T-helper 1 cell treated with Interleukin-12 subunit alpha and Interleukin-12 subunit beta and Interleukin-4 antibody, amounts not matched to agents 30 μg/mL and 1 μg/mL, for 36 hours (primary cell): Measurements from ENCODE around the gene DUSP6.
"Not testable (repeated sequence)": the region's sequence is repeated elsewhere in the genome, so short reads cannot be mapped to it uniquely, and the experiment has no call there.

Experiments
- H3K27ac Mint-ChIP-seq: one replicate; pipeline ENCODE4 v1.8.0; 2021; ENCODE audit warnings: mild to moderate bottlenecking, mixed read lengths
- H3K27me3 Mint-ChIP-seq: one replicate; pipeline ENCODE4 v1.8.0; 2021; ENCODE audit warnings: low read depth, mixed read lengths
- H3K36me3 Mint-ChIP-seq: one replicate; pipeline ENCODE4 v1.8.0; 2021; ENCODE audit warnings: low read depth, mixed read lengths
- H3K4me1 Mint-ChIP-seq: one replicate; pipeline ENCODE4 v1.8.0; 2021; ENCODE audit warnings: low read depth, mixed read lengths
- H3K4me3 Mint-ChIP-seq: one replicate; pipeline ENCODE4 v1.8.0; 2021; ENCODE audit warnings: mild to moderate bottlenecking, moderate library complexity, mixed read lengths
- H3K9me3 Mint-ChIP-seq: one replicate; pipeline ENCODE4 v1.8.0; 2021; ENCODE audit warnings: mixed read lengths

DUSP6 gene

DNA sequence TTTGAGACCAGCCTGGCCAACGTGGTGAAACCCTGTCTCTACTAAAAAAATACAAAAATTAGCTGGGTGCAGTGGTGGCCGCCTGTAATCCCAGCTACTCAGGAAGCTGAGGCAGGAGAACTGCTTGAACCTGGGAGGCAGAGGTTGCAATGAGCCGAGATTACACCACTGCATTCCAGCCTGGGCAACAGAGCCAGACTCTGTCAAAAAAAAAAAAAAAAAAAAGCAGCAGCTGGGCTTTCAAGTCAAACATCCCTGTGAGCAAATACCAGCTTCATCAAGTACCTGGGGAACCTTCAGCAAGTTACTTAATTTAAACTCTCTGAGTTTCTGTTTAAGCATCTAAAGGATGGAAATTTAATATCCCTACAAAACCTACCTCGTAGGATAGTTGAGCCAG is 15.2 kb downstream of the DUSP6 start:
- peaks cover 28% of the 10 kb centered on the region for H3K4me1 Mint-ChIP-seq
- not testable (repeated sequence) for H3K9me3 Mint-ChIP-seq, H3K36me3 Mint-ChIP-seq

DNA sequence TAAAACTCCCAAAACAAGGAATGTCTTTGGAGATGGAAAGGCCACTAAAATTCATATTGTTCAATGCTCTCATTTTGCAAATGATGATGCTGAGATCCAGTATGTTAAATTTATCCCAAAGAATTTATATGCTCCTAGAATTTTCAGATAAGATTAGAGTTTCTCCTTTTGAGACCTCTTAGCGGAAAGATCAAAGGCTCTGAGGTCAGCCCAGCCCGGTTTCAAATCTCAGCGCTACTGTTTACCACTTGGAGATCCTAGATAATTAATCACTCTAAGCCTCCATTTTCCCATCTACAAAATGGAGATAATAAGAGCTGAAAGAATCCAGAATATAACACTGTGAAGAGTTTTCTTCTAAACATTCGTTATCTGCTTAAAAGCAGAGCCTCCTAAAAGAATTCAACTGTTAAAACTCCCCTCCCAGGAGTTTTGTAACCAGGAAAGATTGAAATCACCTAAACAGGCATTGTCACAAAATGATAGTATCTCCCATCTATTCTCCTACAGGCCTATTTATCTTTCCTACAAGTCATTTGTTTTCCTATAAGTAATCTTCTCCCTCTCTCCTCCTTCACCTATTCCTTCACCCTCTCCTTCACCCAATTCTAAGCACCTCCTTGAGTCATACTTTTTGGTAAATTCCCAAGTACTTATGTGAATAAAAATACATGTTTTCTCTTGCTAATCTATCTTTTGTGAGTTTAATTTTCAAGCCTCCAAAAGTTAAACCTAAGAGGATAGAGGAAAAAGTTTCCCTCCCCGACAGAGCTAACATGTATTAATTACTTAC is 16.7 kb downstream of the DUSP6 start:
- H3K4me1 Mint-ChIP-seq: peaks cover 25% of the 10 kb centered on the region

More for the DNA sequence above, 15.2 kb downstream of the DUSP6 start:
- H3K4me3 Mint-ChIP-seq, H3K27ac Mint-ChIP-seq, H3K27me3 Mint-ChIP-seq: not testable (repeated sequence)

DNA sequence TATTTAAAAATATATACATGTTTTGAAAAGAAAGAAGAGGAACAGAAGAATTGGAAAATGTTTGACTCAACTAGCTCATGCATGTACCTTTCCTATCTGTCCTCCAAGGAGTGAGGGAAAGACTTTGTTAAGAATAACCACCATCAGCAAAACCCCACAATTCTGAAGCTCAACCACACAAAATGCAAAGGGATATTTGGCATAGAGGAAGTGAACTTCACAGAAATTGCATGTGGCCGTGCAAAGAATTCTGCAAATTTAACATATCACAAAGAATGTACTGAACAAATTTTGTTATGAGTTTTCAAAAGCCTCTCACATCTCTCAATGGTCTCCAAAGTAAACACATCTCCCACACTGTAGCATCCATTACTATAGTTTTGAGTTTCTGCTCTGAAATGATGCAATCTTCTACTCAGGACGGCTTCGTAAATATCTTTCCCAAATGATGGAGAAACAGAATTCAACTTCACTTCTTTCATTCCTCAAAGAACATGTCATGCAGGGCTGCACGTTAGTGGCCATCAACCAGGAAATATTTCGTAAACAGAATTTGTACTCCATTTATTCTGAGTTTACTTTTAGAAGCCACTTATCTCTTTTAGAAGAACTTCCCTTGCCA is 17.6 kb downstream of the DUSP6 start:
- peak overlapping the region; percentile 8 for H3K27ac Mint-ChIP-seq
- peaks cover 21% of the 10 kb centered on the region for H3K9me3 Mint-ChIP-seq
- peaks cover 17% of the 10 kb centered on the region for H3K36me3 Mint-ChIP-seq
- H3K27me3 Mint-ChIP-seq: no peaks in the 10 kb centered on the region
- H3K4me3 Mint-ChIP-seq: no peak overlapping the region
- H3K4me1 Mint-ChIP-seq: peaks cover 24% of the 10 kb centered on the region

More for the DNA sequence above, 16.7 kb downstream of the DUSP6 start:
- Mint-ChIP-seq H3K9me3 (peaks cover 17% of the 10 kb centered on the region), H3K27ac (no peak overlapping the region), H3K36me3 (peaks cover 15% of the 10 kb centered on the region), H3K27me3 (no peaks in the 10 kb centered on the region), H3K4me3 (no peak overlapping the region)

DNA sequence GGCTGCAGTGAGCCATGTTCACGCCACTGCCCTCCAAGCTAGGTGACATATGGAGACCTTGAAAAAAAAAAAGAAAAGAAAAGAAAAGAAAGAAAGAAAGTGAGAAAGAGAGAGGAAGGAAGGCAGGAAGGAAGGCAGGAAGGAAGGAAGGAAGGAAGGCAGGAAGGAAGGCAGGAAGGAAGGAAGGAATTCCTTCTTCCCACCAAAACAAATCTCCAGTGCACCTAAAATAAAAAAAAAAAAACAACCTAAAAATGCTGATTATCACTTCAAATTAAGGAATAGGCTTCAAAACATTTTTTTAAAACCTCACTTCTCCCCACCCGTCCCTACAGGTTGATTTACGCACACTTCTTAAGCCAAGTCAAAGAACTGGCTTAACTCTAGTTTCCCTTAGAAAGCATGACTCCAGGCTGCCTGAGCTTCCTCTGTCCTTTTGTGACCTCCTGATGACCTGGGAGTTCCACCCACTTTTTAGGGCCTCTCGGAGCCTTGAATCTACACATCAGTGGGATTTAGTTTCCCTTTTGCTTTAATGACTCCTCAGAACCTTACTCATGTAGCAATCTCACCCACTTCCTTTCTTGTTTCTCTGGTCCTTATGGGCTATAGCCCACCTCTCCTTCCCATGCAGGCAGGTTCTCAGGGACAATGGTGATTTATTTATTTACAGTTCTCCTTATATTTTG is 18.6 kb downstream of the DUSP6 start:
- no peaks in the 10 kb centered on the region for H3K27me3 Mint-ChIP-seq
- H3K27ac Mint-ChIP-seq: peak overlapping the region; percentile 64
- H3K4me3 Mint-ChIP-seq: peak overlapping the region; percentile 66
- H3K36me3 Mint-ChIP-seq: peaks cover 16% of the 10 kb centered on the region
- H3K9me3 Mint-ChIP-seq: peaks cover 21% of the 10 kb centered on the region
- H3K4me1 Mint-ChIP-seq: peaks cover 22% of the 10 kb centered on the region

DNA sequence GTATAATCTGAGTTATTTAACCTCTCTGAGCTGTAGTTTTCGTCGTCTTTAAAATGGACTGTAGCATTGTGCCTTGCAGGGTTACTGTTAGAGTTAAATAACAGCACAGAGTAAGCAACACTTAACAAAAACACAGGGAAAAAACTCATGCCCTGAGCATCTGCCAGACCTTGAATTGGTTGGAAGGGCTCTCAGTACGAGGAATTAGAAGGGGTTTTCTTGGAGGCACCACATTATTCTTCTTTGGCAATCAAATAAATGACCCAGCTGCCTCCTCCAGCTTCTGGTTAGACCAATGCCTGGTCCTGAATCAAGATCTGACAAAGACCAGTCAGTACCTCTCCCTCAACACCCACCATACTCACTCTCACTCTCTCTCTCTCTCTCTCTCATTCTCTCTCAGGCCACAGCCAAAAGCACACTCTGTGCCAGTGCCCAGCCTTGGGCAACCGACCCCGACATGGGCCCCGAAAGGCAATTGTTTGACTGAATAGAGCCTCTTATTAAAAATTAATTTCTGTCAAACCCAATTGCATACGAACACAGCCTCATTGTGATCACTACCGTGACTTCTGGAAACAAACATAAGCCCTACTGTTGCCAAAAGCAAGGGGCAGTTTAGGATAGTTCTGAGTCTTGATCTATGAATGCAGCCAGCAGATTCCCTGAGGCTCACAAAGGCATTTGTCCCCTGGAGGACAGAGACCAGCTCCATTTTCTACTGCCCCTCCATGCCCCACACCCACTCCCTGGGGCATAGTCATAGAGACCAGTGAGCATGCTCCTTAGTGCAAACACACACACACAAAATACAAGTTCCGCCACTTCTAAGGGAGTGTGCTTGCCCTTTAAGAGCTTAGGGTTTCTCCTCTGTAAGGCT is 23.9 kb downstream of the DUSP6 start:
- H3K27me3 Mint-ChIP-seq: no peaks in the 10 kb centered on the region
- H3K27ac Mint-ChIP-seq: no peak overlapping the region
- H3K4me3 Mint-ChIP-seq: no peak overlapping the region
- peaks cover 16% of the 10 kb centered on the region for H3K9me3 Mint-ChIP-seq
- H3K4me1 Mint-ChIP-seq: peaks cover 19% of the 10 kb centered on the region
- peaks cover 10% of the 10 kb centered on the region for H3K36me3 Mint-ChIP-seq

DNA sequence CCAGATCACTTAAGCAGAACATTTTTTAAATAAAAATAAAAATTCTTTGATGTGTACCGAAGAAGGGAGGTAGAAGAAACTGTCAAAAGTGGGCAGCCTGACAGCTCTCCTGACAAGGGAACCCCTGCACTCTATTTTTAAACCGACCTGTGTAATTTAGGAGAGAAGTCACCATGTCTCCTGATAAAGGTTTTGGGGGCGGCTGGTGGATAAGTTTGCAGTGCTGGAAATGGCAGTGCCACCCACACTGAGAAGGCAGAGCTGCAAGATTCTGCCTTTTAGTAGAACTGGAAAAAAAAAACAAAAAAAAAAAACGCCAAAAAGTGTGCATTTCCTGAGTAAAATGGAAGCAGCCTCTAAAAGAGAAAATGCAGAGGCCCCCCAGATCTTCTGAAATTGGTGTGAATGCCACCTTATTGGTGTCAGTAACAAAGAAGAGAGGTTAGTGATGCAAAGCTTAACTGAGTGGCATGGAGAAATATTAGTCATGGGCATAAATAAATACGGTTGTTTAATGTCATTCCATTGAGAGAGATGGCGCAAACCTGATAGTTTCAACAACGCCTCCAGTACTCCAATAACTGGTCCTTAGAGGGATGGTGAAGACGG is 24.7 kb downstream of the DUSP6 start:
- peaks cover 15% of the 10 kb centered on the region for H3K4me1 Mint-ChIP-seq
- no peak overlapping the region for H3K4me3 Mint-ChIP-seq
- H3K36me3 Mint-ChIP-seq: peaks cover 8% of the 10 kb centered on the region
- H3K27ac Mint-ChIP-seq: no peak overlapping the region
- peaks cover 14% of the 10 kb centered on the region for H3K9me3 Mint-ChIP-seq
- H3K27me3 Mint-ChIP-seq: no peaks in the 10 kb centered on the region

DNA sequence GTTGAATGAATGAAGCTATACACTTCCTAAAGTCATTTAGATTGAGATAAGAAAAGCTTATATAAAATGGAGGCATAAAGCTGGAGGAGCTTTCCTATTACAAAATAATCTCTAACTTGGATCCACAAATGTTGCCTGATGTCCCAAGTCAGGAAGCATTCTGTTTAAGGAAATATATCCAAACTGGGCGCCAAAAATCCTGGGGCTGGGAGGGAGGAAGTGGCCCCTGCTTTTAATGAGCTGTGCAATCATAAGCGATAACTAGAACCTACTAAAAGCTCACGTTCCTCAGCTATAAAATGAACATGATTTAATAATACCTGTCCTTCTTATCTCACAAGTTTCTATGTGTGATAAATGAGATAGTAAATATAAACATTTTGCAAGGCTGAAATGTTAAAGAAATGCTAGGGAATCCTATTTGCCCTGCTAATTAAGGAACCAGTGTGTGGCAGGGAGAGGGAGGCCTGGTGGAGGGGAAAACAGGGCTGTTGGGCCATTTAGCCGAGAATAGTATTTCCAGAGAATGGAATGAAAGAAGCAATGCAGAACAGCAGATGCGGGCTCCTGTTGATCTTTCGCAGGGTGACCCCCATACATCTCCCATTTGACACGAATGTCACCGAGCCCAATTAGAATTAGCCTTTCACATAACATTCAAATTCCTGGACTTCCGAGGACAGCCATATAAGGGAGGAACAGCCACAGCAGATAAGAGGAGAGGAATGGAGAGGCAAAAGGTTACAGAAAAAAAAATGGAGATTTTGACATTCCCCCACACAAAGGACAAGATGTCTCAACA is 25.9 kb downstream of the DUSP6 start:
- peaks cover 12% of the 10 kb centered on the region for H3K9me3 Mint-ChIP-seq
- no peaks in the 10 kb centered on the region for H3K27me3 Mint-ChIP-seq
- H3K4me3 Mint-ChIP-seq: no peak overlapping the region
- H3K4me1 Mint-ChIP-seq: peaks cover 14% of the 10 kb centered on the region
- peaks cover 7% of the 10 kb centered on the region for H3K36me3 Mint-ChIP-seq
- H3K27ac Mint-ChIP-seq: no peak overlapping the region

DNA sequence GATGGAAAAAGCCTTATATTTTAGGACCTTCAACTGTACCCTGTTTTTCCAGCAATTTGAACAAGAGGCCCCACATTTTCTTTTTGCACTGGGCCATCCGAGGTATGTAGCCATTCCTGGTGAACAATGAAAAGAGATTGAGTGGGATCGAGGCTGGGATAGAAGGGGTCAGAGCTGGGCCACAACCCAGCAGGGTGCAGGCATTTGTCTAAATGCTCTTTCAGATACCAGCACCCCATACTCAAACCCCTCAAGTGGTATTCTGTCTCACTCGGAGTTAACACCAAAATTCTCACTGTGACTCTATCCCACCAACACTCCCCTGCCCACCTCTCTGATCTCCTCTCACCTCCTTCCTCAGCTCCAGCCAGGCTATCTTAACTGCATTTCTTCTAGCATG is 26.8 kb downstream of the DUSP6 start:
- Mint-ChIP-seq H3K27ac (no peak overlapping the region), H3K27me3 (no peaks in the 10 kb centered on the region), H3K4me3 (no peak overlapping the region), H3K4me1 (peaks cover 14% of the 10 kb centered on the region), H3K9me3 (peaks cover 2% of the 10 kb centered on the region), H3K36me3 (peaks cover under 1% of the 10 kb centered on the region)

DNA sequence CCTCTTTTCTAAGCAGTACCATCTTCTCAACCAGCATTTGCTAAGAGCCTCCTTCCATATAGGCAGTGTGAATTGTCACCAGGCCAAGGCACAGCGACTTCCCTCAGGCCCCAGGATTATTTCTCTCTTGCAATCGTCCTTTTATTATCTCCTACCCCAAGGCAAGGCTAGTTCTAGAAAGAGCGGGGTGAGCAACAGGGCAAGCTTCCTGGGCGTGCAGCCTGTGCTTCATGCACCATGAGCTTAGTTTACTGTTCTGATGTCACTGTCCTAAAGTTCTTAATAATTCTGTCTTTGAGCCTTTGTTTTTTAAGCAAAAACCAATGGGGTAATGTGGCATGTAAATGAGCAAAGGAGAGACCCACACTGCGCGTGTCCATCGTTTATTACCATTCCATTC is 27.9 kb downstream of the DUSP6 start:
- no peak overlapping the region for H3K4me3 Mint-ChIP-seq
- H3K27me3 Mint-ChIP-seq: no peaks in the 10 kb centered on the region
- no peak overlapping the region for H3K27ac Mint-ChIP-seq
- H3K4me1 Mint-ChIP-seq: peaks cover 14% of the 10 kb centered on the region
- no peaks in the 10 kb centered on the region for H3K36me3 Mint-ChIP-seq
- no peaks in the 10 kb centered on the region for H3K9me3 Mint-ChIP-seq

DNA sequence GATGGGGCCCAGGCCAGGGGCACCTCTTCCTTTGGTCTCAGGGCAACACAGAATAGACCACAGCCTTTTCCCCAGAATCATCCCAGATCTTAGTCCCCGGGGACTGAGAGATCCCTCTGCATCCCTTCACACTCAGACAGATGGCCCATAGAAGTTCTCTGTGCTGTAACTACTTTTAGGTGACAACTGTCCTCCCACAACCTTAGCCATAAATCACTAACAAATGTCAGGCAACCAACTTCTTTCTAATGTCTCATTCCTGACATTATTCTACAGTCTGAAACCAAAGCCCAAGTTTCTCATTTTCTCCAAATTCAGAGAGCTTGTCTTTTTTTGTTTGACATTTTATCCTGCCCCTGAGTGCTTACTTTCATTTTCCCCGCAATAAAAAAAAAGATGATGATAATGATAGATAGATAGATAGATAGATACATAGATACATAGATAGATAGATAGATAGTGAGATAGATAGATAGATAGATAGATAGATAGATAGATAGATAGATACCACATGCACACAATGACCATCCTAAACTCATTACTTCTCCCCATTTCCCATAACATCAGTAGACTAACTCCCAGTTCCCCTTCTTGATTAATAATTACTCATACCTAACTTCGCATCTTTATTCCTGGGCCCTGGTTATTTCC is 28.6 kb downstream of the DUSP6 start:
- Mint-ChIP-seq H3K4me3 (no peak overlapping the region), H3K9me3 (no peaks in the 10 kb centered on the region), H3K36me3 (no peaks in the 10 kb centered on the region), H3K27me3 (no peaks in the 10 kb centered on the region), H3K27ac (no peak overlapping the region), H3K4me1 (peaks cover 14% of the 10 kb centered on the region)

DNA sequence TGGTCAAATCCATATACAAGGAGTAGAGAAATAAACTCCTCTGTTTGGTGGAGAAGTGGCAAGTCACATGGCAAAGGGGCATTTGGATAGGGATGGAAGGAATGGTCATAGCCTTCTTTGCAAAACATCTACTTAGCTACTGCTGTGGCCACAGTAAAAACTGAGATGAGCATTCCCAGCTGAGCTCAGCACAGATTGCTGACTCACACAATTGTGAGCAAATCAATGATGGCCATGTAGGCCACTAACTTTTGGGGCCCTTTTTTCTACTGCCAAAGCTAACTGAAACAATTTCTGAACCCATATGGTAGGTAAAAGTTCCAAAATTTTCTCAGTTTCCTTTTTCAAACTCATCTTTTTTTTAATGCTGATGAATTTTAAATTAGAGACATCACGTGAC is 31.6 kb downstream of the DUSP6 start:
- Mint-ChIP-seq H3K27me3 (no peaks in the 10 kb centered on the region), H3K9me3 (no peaks in the 10 kb centered on the region), H3K4me1 (peaks cover 12% of the 10 kb centered on the region), H3K36me3 (no peaks in the 10 kb centered on the region), H3K4me3 (no peak overlapping the region), H3K27ac (no peak overlapping the region)

DNA sequence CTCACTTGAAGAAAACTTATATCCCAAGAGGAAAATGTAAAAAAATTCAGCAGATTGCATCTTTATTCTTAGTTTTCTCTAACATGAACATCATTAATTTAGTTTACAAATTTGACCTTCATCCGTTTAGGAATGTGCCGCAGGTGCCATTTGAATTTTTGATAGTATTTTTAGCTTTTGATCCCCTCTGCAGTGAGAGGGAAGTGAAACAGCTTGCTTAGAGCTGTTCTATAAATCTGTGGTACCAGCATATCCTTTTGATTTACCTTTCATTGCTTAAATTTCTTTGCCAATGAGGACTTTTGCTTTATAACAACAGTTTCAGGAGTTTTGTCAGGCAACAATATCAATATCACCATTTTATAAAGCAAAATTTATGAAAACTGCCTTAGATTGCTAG is 32.7 kb downstream of the DUSP6 start:
- Mint-ChIP-seq H3K9me3 (no peaks in the 10 kb centered on the region), H3K27me3 (no peaks in the 10 kb centered on the region), H3K27ac (no peak overlapping the region), H3K36me3 (no peaks in the 10 kb centered on the region), H3K4me1 (peaks cover 13% of the 10 kb centered on the region), H3K4me3 (no peak overlapping the region)

DNA sequence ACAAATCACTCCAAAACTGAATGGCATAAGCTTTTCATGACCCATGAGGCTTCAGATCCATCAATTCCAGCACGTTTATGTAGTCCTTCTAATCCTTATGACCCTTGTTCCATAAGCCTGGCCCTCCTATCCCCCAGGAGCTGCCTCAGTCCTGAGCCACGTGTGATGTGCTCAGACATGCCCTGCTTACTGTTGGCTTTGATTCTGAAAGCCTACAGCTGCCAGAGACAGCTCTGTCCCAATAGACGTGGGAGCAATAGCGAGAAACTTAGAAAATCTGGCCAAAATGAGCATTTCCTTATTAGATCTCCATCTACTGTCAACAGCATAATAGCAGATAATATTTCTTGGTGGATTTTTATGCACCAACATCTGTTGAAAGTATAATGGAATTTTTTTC is 33.2 kb downstream of the DUSP6 start:
- H3K36me3 Mint-ChIP-seq: peaks cover under 1% of the 10 kb centered on the region
- no peaks in the 10 kb centered on the region for H3K9me3 Mint-ChIP-seq
- no peaks in the 10 kb centered on the region for H3K27me3 Mint-ChIP-seq
- H3K4me3 Mint-ChIP-seq: no peak overlapping the region
- no peak overlapping the region for H3K27ac Mint-ChIP-seq
- peaks cover 17% of the 10 kb centered on the region for H3K4me1 Mint-ChIP-seq
